ENCODE measurements around the gene NOTCH2.
"Not testable (repeated sequence)": the region's sequence is repeated elsewhere in the genome, so short reads cannot be mapped to it uniquely, and the experiment has no call there.

Gene NOTCH2

DNA sequence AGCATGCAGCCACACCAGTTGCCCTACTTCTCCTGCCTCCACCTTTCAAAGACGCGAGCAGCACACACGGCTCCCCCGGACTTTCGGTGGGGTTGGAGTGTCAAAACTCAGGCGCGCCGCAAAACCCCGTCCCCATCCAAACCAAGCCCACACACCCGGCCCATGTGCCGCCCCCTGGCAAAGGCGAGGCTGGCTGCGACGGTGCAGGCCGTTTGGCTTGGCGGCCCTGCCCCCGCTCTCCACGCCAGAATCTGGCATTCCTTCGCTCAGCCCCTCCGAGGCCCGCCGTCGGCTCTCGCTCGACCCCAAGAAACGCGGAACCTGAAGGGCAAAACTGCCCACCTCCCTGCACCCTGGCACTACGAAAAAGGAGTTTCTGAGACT lies 787 bp downstream of the NOTCH2 start:
- not testable (repeated sequence) for DNase-seq (ENCODE audit: low read depth in 2 of 2)

GRCh38 chr1:120048208-120048607 lies 21.3 kb downstream of the NOTCH2 start:
- not testable (repeated sequence) for DNase-seq (ENCODE audit: low read depth in 2 of 2)

DNA sequence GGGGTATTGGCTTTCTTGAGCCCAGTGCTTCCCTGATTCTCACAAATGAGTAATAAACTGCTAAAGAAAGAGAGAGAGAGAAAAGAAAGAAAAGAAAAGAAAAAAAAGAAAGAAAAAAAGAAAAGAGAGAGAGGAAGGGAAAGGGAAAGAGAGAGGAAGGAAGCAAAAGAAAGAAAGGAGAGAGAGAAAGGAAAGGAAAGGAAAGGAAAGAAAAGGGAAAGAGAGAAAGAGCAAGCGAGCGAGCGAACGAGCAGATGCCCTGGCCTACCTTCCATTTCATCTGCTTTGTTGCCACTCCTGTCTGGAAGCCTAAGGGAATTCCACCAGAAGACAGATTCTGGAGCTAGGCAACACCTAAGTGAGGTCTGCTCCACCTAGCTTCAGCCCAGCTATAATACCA lies 27.7 kb downstream of the NOTCH2 start:
- DNase-seq (ENCODE audit: low read depth in 2 of 2): not testable (repeated sequence)

DNA sequence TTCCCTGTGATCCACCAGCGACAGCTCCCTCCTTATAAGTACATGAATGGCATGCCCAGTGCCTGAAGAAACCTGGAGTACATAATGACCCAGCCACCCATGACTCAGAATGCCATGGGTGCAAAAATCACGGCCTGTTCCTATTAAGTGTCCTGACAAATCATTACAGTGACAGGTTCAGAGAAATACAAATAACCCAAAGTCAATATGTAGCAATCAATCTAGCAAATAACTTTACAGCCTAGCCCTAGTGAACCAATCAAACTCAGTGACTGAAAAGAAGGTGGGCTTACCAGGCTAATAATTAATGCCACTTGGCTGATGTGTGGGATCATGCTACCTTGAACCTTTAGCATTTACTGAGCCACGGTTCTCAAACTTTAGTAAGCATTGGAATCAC lies 37.2 kb downstream of the NOTCH2 start:
- not testable (repeated sequence) for DNase-seq (ENCODE audit: low read depth in 2 of 2)

GRCh38 chr1:120023791-120024190 lies 45.7 kb downstream of the NOTCH2 start:
- not testable (repeated sequence) for DNase-seq (ENCODE audit: low read depth in 2 of 2)

DNA sequence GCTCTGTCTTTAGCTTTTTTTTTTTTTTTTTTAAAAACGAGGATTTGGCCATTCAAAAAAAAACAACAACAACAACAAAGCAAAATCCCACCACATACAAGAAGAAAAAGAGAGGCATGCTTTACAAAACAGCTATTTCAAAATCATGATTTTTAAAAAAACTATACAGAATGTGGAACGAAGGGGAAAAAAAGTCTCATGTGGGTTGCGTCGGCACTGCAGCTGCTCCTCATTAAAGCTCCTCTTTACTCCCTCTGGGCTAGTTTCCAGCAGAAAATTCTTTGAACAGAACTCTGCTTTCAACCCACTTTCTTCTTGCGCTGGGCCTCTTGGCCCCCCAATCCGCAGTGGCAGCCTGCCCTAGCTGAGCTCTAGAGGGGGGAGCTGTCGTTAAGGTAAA lies 54.5 kb downstream of the NOTCH2 start:
- not testable (repeated sequence) for DNase-seq (ENCODE audit: low read depth in 2 of 2)

DNA sequence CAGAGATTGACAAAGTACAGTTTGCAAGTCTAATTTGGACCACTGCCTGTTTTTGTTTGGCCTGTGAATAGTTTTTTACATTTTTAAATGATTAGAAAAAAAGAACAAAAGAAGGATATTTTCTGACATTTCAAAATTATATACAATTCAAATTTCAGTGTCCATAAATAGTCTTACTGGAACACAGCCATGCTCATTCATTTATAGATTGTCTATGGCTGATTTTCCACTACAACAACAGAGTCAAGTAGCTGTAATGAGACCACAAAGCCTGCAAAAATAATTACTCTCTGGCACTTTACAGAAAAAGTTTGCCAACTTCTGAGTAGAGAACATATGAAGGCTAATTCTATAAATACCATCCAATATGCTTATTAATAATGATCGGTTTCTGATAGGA lies 61.1 kb downstream of the NOTCH2 start:
- DNase-seq (ENCODE audit: low read depth in 2 of 2): not testable (repeated sequence)

GRCh38 chr1:120007850-120008249 lies 61.6 kb downstream of the NOTCH2 start:
- DNase-seq (ENCODE audit: low read depth in 2 of 2): not testable (repeated sequence)

DNA sequence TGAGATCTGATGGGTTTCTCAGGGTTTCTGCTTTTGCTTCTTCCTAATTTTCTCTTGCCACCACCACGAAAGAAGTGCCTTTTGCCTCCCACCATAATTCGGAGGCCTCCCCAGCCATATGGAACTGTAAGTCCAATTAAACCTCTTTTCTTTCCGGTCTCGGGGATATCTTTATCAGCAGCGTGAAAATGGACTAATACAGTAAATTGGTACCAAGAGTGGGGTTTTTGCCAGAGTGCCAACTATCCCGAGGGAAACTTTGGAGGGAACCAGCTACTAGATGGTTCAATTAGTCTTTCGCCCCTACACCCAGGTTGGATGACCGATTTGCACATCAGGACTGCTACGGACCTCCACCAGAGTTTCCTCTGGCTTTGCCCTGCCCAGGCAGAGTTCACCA lies 68.4 kb downstream of the NOTCH2 start:
- not testable (repeated sequence) for DNase-seq (ENCODE audit: low read depth in 2 of 2)

- not testable (repeated sequence) for DNase-seq (ENCODE audit: low read depth in 2 of 2)
Observed at GRCh38 chr1:119996731-119997312, 72.6 kb downstream of the NOTCH2 start.

DNA sequence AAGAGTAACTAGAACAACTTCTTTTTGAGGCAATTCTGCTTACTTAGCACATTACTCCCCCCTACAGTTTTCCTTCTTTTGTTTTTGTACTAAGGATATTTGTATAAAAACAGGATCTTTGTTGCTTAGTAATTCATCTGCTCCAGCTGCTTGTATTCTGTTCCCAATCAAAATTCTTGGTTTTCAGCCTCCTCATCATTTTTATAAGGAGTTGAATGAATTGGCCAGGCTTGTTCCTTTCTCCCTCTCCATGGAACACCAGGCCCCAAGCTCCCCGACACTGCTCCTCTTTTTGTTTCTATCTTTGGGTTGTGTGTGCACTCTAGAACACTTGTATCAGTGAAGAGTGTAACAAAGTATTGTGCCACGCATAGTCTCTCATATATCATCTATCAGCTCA lies 73.5 kb downstream of the NOTCH2 start:
- DNase-seq (ENCODE audit: low read depth in 2 of 2): not testable (repeated sequence)

- no peak for DNase-seq (ENCODE audit: low read depth in 2 of 2)
Observed at GRCh38 chr1:119988306-119989062, 81.0 kb downstream of the NOTCH2 start.

- no peak for DNase-seq (ENCODE audit: low read depth in 2 of 2)
Observed at GRCh38 chr1:119987686-119988085, 81.8 kb downstream of the NOTCH2 start.

- DNase-seq (ENCODE audit: low read depth in 2 of 2): no peak
Observed at GRCh38 chr1:119987112-119987511, 82.3 kb downstream of the NOTCH2 start.

DNA sequence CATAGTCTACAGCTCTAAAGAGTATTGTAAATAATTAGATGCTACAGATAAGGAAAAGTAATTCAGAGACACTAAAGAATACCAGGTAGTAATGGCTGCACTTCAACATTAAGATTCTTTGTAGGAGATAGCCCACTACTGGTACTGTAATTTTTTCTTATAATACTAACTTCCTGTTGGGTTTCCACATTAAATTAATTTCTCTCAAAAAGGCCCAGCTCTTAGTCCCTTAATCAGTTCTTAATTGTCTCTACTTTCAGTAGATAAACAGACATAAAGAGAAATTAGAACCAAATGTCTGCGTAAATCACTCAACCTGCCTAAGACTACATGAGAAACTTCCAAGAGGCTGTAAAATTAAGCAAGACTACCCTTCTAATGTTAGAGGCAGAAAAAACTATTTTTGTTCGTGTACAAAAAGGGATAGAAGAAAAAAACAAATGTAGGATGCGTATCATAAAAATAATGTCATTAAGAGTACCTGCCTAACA lies 83.4 kb downstream of the NOTCH2 start:
- DNase-seq (ENCODE audit: low read depth in 2 of 2): no peak

- no peak for DNase-seq (ENCODE audit: low read depth in 2 of 2)
Observed at GRCh38 chr1:119984771-119985170, 84.7 kb downstream of the NOTCH2 start.

DNA sequence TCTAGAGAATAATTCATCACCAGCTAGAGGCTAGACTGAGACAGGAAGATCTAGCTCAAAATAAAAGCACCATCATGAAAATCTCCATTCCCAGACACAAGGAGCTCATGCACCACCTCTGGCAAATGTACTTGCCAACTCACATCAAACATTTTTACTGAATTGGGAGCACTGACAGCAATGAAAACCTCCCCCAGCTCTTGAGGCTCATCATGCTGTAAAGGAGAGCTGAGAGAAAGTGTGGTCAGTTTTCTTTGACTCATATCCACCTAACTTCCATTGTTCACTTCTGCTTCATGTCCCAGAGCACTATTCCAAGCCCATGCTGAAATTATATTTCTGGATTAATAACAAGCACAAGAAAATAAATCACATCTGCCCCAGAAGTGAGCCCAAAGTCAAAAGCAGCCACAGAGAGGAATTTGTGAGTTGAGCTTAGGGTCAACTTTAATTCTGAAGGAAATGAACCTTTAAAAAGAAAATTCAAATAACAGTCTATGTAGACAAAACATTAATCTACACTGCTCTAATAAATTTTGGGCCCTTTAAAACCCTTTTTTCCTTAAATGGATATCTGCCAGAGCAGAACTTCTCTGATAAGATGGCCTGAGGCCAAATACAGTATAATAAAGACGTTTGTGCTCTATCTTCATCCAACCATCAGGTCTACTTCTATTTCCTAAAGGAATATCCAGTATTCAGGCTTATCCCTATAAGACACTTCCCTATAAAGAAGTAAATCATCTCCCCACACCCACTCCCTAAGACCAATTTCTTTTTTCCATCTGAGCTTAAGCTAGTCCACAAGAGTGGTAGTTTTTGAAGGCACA lies 87.3 kb downstream of the NOTCH2 start:
- DNase-seq (ENCODE audit: low read depth in 2 of 2): no peak

- DNase-seq (ENCODE audit: low read depth in 2 of 2): no peak
Observed at GRCh38 chr1:119981496-119981895, 88.0 kb downstream of the NOTCH2 start.

DNA sequence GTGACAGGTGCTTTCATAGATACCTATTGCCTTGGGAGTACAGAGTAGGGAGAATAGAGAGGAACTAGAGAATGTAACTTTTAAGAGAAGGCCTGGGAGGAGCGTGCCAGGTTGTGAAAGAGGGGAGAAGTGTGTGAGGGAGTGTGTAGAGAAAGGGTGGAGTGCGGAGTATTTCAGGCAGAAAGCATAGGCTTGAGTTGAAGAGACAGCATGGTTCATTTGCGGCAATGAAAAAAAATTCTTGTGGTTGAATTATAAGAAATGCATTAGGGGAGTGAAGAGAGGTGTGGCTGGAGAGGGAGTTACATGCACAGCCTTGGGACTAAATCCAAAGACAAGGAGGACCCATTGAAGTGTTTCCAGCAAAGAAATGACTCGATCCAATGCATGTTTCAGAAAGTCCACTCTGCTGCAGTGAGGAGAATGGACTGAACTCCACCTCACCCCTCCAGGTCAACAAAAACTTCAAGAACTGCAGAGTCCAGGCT lies 91.4 kb downstream of the NOTCH2 start:
- no peak for DNase-seq (ENCODE audit: low read depth in 2 of 2)

- not testable (repeated sequence) for DNase-seq (ENCODE audit: low read depth in 2 of 2)
Observed at GRCh38 chr1:119977113-119977736, 92.2 kb downstream of the NOTCH2 start.

DNA sequence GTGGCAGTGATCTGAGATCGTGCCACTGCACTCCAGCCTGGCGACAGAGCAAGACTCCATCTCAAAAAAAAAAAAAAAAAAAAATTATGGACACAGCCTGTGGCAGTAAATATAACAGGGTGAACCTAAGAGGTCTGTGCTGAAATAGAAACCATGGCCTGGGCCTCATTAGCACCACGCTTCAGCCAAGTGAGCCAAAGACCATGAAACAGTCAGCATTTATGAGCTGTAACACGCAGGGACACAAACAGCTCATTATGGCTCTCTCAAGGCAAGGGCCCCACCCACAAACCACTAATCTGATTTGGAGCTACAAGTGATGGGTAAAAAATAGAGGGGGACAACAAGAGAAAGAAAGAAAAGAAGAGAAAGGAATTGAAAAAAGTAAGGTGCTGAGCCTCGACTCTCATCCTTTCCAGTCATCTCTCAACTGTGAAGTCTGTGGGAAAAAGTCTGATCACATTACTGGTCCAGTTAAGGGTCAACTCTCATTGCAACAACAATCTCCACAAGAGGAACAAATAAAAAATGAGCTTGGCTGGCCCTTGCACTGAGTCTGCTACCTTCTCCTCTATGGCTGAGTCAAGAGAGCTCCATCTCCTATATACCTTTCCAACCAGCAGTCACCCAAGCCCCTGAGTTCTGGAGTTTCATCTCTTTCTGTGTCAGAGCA lies 93.7 kb downstream of the NOTCH2 start:
- DNase-seq (ENCODE audit: low read depth in 2 of 2): not testable (repeated sequence)

Data from stimulated activated CD8-positive, alpha-beta memory T cell treated with anti-CD3 and anti-CD28 coated beads, Interleukin-15, amount 100 ng/mL, for 4 hours (primary cell).